CD4-positive, alpha-beta T cell treated with Interleukin-15 for 1 hour (primary cell): ENCODE measurements around the gene CNTNAP2.
"Not testable (repeated sequence)": the region's sequence is repeated elsewhere in the genome, so short reads cannot be mapped to it uniquely, and the experiment has no call there.

Experiments
- DNase-seq: peaks from one replicate; pipeline ENCODE4 v3.0.0-alpha.2; 2020

Gene CNTNAP2

GRCh38 chr7:146791344-146792285 lies 675.0 kb downstream of the CNTNAP2 start:
- DNase-seq = no peak

DNA sequence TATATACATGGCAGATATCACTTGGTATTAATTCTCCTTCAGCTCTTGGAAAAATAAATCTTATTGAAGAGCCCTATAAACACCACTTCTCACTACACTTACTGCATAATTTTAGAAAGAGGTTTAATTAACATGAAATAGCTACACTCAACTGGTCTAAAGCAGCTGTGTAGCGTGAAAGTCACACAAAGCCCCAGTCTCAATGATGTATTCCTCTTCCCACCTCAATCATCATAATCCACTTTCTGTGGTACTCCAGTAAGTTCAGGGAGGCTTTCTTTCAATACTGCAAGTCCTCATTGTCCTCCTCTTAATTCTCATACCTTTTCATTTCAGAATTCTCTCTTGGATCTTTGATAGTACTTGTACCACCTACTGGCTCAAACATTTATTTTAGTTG lies 688.0 kb downstream of the CNTNAP2 start:
- no peak for DNase-seq

DNA sequence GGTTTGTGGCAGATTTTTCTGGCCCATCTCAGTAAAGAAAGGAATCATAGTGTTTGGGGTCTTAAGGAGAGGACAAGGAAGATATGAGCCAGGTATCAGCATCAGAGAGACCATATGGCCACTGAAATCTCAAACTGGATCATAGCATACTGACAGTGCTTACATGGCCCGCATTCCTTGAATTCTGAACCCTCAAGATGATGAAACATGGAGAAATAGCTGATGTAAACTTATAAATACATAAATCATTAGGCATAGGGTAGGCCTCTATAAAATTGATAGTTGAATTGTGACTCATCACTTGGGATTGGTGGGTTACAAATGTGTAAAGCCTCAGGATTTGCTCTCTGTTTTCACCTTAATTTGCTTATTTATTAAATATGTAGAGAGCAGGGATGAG lies 688.5 kb downstream of the CNTNAP2 start:
- no peak for DNase-seq

DNA sequence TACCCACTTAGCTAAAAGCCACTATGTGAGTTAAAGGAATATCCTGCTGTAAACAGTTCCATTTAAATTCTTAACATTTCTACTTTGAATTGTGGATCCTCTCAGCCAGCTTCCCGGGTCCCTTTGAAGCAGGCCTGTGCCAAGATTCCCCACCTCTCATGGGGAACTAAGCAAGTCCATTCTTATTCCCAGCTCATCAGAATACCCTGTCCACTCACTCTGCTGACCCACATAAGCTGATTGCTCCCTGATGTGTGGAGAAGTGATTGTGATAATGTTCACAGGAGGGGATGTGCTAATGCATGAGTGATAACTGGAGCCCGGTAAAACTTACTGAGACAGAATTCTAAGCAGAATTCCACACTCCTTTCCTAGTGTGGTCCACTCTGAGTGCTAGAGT lies 709.7 kb downstream of the CNTNAP2 start:
- DNase-seq = no peak

DNA sequence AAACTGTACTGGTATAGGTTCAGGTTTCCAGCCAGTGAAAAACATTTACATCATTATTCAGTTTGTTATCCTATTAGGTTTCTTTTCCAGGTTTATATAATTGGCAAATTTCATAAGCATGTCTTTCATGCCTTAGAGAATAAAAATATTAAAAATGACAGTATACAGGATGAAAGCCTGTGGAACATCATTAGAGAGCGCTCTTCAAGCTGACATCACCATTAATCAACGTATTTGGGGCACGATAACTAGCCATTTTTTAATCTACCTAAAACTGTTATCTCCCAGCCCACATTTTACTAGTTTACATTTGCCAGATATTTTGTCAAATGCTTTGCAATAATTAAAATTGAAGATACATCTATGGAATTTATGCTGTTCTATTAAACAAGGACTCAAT lies 714.1 kb downstream of the CNTNAP2 start:
- DNase-seq = no peak

DNA sequence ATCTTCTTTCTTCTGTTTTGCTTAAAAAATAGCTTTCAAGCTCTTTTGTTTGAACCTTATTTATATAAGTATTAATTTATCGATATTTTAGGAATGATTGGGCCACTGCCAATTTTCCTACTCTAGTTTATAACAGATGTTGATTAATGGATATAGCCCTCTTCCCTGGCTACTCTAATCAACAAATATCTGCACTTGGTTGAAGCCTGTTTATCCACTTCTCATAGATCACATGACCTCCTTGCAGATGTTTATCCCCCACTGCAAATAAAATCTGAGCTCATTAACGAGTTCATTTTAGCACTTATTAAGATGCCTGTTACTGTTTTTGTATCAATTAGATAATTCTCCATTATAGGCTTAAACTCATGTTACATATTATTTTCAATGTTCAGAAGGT lies 715.3 kb downstream of the CNTNAP2 start:
- no peak for DNase-seq

DNA sequence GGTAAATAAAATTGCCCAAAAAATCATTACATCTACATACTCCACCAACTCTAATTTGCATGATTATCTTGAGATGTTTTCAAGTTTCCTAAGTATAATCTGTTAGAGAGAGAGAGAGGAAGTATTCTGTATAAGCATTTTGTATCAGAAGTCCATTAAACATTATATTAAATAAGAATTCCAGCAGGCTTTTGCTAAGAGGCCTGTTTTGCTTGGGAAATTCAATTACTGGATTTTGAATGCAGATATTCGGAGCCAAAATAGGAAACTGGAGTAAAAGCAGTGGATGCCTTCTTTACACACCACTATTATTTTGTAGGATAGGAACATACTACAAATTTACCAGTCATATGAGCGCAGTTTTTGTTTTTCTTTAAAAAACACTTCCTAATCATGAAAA lies 727.8 kb downstream of the CNTNAP2 start:
- no peak for DNase-seq

- DNase-seq = no peak
These were observed 742.1 kb downstream of the CNTNAP2 start for GRCh38 chr7:146858690-146859089.

DNA sequence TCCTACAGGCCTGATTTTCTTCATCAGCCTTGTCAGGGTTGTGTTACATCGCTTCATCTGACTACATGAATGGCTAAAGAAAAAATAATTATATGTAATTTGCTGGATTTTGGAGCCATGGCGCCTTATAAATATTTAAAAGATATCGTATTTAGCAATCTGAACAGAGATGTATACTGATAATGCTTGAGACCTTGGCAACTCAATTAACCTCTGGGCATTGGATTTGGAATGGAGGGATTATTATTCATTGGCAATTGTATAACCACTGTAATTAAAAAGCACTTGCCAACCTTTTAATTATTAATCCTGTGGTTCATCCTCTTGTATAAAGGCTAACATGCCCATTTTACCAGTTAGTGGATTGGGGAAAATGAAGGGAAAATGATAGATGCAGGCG lies 745.1 kb downstream of the CNTNAP2 start:
- DNase-seq = no peak

DNA sequence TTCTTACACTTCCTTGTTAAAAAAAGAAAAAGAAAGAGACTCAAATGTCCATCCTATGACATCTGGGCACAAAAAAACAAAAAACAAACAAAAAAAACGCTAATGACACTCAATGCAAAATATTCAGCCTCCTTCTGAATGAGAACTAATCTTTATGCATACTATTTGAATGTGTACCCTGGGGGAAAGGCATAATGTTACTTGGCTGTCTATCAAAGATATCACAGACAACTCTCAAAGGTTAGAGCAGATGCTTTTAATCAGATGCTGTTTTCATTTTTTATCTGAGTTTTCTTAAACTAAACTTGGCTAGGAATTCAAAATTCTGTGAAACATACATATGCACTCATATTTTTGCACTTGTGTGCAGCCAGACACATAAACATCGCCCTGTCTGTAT lies 745.8 kb downstream of the CNTNAP2 start:
- no peak for DNase-seq

GRCh38 chr7:146864644-146865043 lies 748.0 kb downstream of the CNTNAP2 start:
- DNase-seq = no peak

DNA sequence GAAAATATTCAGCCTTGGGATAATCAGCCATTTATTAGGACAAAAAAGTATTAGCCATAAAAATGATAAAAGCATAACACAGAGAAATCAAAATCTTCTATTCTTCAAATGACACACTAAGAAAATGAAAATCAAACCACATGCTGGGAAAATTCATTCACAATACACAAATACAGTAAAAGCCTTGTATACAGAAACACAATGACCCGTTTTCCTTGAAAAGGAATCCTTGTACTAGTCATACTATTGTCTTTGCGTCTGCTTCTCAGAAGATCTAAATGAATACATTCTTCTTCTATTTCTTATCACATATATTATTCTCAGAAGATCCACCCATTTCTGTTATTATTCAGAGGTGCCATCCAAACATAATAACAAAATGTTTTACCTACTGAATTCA lies 749.1 kb downstream of the CNTNAP2 start:
- DNase-seq = no peak

GRCh38 chr7:146874722-146875121 lies 758.1 kb downstream of the CNTNAP2 start:
- DNase-seq = no peak

DNA sequence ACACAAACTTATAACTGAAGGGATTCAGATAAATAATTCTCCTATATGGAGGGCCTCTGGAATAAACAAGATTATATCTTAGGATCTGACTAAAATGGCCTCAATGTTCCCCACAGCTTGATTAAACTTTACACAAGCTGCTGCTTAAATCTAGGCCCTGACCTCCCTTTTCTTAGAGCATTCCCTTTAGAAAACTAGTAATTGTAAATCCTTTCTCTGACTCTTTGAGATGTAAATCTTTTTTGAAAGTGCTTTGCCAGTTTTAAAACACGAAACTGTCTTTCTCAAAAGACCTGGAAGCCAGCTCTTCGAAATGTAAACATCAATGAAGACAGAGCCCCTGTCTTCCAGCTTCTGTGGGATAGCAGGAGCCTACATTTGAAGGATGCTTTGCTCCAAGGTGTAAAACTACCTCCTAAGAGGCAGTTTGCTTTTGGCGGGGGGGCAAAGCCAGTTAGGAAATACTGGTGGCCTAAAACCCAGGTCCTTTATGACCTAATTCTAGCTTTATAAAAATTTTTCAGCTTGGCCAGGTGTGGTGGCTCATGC lies 758.7 kb downstream of the CNTNAP2 start:
- no peak for DNase-seq

- no peak for DNase-seq
These were observed 759.4 kb downstream of the CNTNAP2 start for GRCh38 chr7:146875981-146876380.

DNA sequence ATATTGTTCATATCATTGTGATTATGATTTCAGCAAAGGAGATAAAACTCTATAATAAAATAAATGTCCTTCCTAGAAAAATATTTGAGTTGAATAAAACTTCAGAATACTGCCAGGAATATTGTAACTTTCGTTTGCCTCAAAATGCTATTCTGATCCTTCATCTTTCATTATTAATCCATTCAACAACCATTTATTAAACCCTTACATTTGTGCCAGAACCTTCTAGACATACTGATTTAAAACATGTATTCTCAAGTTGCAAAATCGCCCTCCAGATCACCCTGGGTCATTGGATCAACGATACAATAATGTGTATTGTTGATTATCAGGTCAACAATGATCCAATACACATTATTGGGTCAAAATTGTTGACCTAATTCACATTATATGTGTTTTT lies 759.8 kb downstream of the CNTNAP2 start:
- DNase-seq = no peak

GRCh38 chr7:146878901-146879300 lies 762.3 kb downstream of the CNTNAP2 start:
- DNase-seq = no peak

DNA sequence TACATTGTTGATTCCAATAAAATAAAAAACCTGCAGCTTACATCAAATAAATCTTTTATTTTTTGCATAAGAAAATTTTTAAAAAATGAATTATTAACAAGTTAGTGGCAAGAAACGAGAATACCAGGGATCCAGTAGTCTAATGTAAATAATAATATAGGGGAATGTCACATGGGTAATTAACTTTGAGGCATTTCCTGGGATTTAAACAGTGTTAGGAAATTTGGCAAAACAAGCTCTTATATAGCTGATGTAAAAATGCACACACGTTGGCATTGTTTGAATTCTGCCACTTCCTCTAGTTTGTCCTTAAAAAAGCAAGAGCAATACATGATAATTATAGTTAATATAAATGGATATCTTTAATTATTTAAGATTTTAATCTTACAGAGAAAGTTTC lies 768.6 kb downstream of the CNTNAP2 start:
- DNase-seq = no peak

DNA sequence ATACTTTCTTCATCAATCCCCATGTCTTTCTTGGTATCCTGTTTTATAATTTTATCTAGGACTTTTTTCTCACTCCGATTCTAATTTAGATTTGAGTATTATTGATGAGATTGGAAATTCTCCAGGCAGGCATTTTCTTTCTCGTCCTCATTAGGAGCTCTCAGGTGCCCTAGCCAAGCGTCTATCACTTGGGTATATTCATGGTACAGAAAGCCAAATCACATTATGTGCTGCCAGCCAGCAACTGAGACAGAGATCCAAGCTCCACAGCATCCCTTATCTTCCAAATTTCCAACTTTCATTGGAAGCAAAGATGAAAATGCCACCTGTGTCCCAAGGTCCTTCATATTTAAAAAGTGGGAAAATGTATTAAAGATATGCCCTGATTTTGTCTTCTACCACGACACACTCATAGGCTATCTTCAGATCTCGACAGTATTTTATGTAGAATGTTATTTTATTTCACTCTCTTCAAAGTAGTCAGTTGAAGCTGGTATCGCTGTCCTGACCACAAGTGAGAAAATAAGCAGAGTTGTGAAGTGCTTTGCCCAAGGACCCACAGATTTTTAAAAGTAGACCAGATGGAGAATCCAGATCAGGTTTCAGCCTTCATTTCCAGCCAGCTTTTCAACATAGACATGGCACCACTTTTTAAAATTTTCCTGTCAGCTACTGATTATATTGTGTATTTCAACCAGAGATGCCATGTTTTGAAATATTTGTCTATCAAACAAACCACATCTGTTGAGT lies 773.4 kb downstream of the CNTNAP2 start:
- no peak for DNase-seq

- DNase-seq = no peak
These were observed 775.5 kb downstream of the CNTNAP2 start for GRCh38 chr7:146892151-146892550.

DNA sequence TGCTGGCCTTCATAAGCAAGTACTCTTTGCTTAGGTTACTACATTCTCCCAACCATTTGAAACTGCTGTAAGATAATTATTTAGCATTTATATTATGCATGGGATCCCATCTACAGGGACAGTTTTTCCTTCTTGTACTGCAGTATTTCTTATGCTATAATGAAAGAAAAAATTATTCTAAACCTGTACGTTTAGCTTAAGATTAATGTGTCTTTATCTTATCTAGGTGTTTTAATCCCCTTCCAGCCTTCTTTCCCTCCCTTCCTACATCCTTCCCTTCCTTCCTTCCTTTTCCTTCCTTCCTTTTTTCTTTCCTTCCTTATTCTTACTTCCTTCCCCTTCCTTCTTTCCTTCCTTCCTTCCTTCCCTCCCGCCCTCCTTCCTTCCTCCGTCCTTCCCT lies 778.3 kb downstream of the CNTNAP2 start:
- DNase-seq = no peak

DNA sequence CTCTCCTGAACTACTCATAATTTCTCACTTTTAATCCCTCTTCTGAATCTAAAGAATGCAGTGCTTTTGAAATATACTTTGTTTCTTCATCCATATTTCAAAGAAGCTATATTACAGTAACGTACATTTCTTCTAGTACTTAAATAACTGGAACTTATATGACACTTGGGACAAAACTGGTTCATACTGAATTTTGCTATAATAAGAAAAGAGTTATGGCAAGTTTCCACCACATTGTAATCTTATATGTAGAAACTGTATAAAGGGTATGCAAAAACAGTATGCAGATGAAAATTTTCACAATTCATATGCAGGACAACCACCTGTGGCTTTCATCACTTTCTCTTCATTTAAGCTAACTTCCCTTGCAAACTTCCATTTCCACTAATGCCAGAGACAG lies 785.7 kb downstream of the CNTNAP2 start:
- DNase-seq = no peak

DNA sequence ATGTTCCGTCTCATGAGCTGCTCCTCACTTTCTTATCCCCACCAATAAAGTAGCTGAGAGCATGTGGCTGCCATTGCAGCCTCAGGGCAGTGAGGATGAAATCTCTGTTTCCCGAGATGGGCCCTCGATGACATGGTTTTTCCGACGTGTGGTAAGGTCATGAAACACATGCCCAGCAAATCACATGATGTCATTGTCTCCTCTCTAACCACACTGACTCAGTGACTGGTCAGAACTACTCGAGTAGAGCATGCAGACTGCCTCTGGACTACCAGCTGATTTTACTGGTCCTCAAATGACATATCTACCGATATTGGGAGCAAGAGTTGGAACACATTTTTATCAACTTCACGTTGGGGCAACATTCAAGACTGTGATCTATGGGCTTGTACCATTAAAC lies 786.1 kb downstream of the CNTNAP2 start:
- no peak for DNase-seq

- not testable (repeated sequence) for DNase-seq
These were observed 789.1 kb downstream of the CNTNAP2 start for GRCh38 chr7:146905746-146906145.
